HFFc6 (cell line): ENCODE data around the gene NPFF. TPM values are rescaled to one million over a fixed set of nuclear protein-coding genes. Genes with fewer than 3 reads are reported as not detected.

Source experiments
- DNase-seq: peaks from one replicate; pipeline ENCODE4 v3.0.0-alpha.2; 2018
- H3K27ac Mint-ChIP-seq: 2 replicates; pipeline ENCODE4 v1.8.0; 2020; ENCODE audit warnings: mild to moderate bottlenecking, mixed read lengths
- H3K27me3 Mint-ChIP-seq: 2 replicates; pipeline ENCODE4 v1.8.0; 2021; ENCODE audit warnings: mild to moderate bottlenecking, moderate library complexity, mixed read lengths; ENCODE audit not compliant: insufficient read depth
- H3K36me3 Mint-ChIP-seq: 2 replicates; pipeline ENCODE4 v1.8.0; 2021; ENCODE audit warnings: low read depth, mixed read lengths
- H3K4me1 Mint-ChIP-seq: 2 replicates; pipeline ENCODE4 v1.8.0; 2020; ENCODE audit warnings: low read depth, mixed read lengths
- H3K4me3 Mint-ChIP-seq: 2 replicates; pipeline ENCODE4 v1.8.0; 2020; ENCODE audit warnings: mild to moderate bottlenecking, moderate library complexity, mixed read lengths
- H3K9me3 Mint-ChIP-seq: 2 replicates; pipeline ENCODE4 v1.8.0; 2020; ENCODE audit warnings: mild to moderate bottlenecking, mixed read lengths
- total RNA-seq, 6 experiments: library from RNA; stranded (reverse); fragmentation: NEBNext Ultra II Directional; extraction: Animal tissue kit (Norgen Biotek cat#: 25700); gene quantifications; 2 replicates in 1 of 6; 3 replicates in 5 of 6; pipeline ENCODE4 v1.2.3, GENCODE V29; 2021
- TF ChIP-seq, protein P1 (sequence below): fragments of 200-600 bp; sonication (generic); IDR thresholded peaks from 2 replicates; pipeline ENCODE4 v1.5.0; 2021; ENCODE audit warnings: antibody characterized with exemption, mild to moderate bottlenecking

NPFF gene
- total RNA-seq, 6 experiments from 2014 or later, result not detected

DNA sequence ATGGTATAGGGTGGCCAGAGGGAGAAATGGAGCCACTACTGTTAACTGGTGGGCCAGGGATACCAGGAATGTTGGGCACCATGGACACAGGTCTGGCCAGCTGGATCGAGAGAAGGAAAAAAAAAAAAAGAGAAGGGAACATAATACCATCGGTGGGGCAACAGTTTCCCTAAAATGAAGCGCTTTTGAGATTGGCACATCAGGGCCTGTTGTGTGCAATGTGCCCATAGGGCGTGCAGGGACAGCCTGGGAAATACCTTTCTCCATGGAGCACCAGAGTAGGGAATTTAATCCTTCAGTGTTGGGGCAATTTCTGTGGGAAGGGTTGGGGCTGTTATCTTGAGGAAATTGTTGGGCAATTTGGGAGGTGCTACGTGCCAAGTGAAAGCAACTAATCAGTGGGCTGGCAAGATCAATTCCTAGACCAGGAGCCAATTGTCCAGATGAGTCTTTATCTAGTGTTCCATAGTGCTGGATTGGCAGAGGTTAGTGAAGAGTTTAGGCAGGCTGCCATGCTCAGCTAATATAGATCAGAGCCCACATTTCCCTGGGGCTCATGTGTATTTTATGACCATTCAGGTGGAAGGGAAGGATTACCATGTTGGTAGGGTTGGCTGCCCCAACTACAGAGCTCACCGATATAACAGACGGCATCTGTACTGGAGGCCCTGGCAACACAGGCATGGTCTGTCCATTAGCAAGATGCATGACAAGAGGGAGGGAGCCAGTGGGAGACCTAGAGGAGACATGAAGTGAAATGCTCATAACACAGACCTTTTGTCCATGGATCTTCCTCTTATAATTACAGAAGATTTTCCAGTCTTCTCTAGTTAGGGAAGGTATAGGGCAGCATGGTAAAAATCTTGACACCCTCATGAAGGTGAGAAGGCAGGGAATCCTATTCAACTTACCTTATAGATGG is 25.5 kb upstream of the NPFF start:
- TF ChIP-seq, protein P1, sequence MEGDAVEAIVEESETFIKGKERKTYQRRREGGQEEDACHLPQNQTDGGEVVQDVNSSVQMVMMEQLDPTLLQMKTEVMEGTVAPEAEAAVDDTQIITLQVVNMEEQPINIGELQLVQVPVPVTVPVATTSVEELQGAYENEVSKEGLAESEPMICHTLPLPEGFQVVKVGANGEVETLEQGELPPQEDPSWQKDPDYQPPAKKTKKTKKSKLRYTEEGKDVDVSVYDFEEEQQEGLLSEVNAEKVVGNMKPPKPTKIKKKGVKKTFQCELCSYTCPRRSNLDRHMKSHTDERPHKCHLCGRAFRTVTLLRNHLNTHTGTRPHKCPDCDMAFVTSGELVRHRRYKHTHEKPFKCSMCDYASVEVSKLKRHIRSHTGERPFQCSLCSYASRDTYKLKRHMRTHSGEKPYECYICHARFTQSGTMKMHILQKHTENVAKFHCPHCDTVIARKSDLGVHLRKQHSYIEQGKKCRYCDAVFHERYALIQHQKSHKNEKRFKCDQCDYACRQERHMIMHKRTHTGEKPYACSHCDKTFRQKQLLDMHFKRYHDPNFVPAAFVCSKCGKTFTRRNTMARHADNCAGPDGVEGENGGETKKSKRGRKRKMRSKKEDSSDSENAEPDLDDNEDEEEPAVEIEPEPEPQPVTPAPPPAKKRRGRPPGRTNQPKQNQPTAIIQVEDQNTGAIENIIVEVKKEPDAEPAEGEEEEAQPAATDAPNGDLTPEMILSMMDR, result no peak
- Mint-ChIP-seq H3K9me3 (no peaks in the 10 kb centered on the region), H3K4me3 (no peak overlapping the region), H3K4me1 (peaks cover 17% of the 10 kb centered on the region), H3K36me3 (peaks cover 44% of the 10 kb centered on the region), H3K27me3 (no peaks in the 10 kb centered on the region; the same call in 1 of the 2 replicates), H3K27ac (no peak overlapping the region)
- DNase-seq, result no peak

DNA sequence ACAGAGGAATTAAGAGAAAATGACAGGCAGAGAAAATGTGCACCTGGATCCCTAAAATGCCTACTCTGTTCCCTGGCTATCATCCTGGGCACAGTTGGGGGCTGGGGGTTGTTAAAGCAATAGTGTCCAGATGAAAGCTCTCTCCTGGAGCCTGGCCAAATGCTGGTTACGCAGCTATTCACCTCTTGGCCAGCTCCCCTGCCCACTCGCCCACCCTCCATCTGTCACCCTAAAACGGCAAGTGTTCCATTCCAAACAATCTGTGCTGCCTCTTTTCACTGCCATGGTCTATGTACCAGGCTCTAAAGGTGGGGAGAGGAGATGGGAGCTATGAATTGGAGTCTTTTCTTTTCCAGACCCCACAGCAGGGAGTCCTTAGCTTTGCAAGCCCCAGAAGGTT is 24.7 kb upstream of the NPFF start:
- H3K27ac Mint-ChIP-seq, result no peak overlapping the region
- H3K4me3 Mint-ChIP-seq, result no peak overlapping the region
- H3K27me3 Mint-ChIP-seq, result no peaks in the 10 kb centered on the region; the same call in 1 of the 2 replicates
- no peak for DNase-seq
- H3K36me3 Mint-ChIP-seq, result peaks cover 44% of the 10 kb centered on the region
- peaks cover 17% of the 10 kb centered on the region for H3K4me1 Mint-ChIP-seq
- TF ChIP-seq, protein P1, result no peak
- H3K9me3 Mint-ChIP-seq, result no peaks in the 10 kb centered on the region

DNA sequence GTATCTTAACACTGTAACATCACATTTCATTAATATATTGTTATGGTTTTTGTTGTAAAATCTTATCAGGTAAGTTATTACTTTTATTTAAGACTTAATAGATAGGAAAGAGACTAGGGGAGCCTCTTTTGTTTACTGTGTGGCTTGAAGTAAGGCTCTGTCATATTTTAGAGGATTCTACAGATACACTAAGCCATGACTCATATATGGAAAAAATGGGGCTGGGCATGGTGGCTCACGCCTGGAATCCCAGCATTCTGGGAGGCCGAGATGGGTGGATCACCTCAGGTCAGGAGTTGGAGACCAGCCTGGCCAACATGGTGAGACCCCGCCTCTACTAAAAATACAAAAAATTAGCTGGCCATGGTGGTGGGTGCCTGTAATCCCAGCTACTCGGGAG is 23.6 kb upstream of the NPFF start:
- H3K27me3 Mint-ChIP-seq, result no peaks in the 10 kb centered on the region; the same call in 1 of the 2 replicates
- no peak overlapping the region for H3K4me3 Mint-ChIP-seq
- TF ChIP-seq, protein P1, result no peak
- peak; percentile 72 for DNase-seq
- H3K9me3 Mint-ChIP-seq, result no peaks in the 10 kb centered on the region
- H3K27ac Mint-ChIP-seq, result peak overlapping the region; percentile 82
- peaks cover 44% of the 10 kb centered on the region for H3K36me3 Mint-ChIP-seq
- H3K4me1 Mint-ChIP-seq, result peaks cover 17% of the 10 kb centered on the region

DNA sequence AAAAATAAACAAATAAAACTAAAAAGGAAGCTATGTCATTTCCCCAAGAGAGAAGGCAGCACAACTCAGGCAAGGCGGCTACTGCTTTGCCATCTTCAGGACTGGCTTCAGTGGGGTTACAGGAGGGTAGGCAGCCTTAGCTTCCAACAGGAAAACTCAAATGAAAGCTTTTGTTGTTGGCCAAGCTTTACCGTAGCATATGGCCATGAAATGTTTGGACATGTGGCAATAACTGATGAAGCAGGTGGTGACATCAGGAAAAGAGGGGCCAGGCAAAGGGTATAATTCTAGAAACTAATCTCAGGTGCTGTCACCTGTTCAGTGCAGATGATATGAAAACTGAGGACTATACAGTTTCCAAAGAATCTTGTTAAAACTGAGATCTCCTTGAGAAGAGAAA is 22.8 kb upstream of the NPFF start:
- no peak for DNase-seq
- Mint-ChIP-seq H3K4me3 (no peak overlapping the region), H3K9me3 (no peaks in the 10 kb centered on the region), H3K27ac (peak overlapping the region; percentile 82; the same call in 1 of the 2 replicates), H3K4me1 (peaks cover 17% of the 10 kb centered on the region), H3K36me3 (peaks cover 42% of the 10 kb centered on the region), H3K27me3 (no peaks in the 10 kb centered on the region; the same call in 1 of the 2 replicates)
- TF ChIP-seq, protein P1, result no peak

DNA sequence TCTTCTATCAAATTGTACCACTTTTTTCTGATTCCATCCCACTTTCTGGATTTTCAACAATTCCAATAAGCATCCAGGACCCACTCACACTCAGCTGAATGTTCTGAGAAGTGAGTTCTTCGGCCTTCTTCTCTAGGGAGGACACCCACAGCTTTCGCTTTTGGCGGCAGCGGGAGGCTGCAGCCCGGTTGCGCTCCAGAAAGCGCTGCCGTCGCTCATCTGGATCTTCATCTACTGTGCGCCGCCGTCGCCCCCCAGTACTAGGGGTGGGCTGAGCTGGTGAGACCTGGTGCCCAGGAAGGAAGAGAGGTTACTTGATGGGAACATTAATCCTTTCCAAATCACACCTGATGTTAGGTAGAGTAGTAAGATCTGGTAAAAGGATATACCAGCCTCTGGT is 17.2 kb upstream of the NPFF start:
- no peaks in the 10 kb centered on the region for H3K9me3 Mint-ChIP-seq
- H3K27ac Mint-ChIP-seq, result no peak overlapping the region
- no peaks in the 10 kb centered on the region for H3K27me3 Mint-ChIP-seq
- TF ChIP-seq, protein P1, result no peak
- no peak for DNase-seq
- H3K4me1 Mint-ChIP-seq, result peaks cover 11% of the 10 kb centered on the region
- H3K36me3 Mint-ChIP-seq, result peaks cover 31% of the 10 kb centered on the region
- H3K4me3 Mint-ChIP-seq, result no peak overlapping the region
